ENCODE data around the gene RPAP3.

DNA sequence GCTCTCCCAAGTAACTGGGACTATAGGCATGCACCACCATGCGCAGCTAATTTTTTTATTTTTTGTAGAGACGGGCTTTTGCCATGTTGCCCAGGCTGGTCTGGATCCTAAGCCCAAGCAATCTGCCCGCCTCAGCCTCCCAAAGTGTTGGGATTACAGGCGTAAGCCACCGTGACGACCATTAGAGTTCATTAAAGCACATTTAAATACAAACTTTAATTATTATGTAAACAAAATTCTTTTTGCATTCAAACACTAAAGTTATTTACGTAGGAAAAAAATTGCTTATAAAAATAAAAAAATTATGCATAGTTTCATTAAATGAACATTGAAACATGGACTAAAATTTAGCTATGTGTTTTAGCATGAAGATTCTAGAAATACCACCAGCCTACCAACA is 7.2 kb downstream of the RPAP3 start:
- TF ChIP-seq, protein P1, sequence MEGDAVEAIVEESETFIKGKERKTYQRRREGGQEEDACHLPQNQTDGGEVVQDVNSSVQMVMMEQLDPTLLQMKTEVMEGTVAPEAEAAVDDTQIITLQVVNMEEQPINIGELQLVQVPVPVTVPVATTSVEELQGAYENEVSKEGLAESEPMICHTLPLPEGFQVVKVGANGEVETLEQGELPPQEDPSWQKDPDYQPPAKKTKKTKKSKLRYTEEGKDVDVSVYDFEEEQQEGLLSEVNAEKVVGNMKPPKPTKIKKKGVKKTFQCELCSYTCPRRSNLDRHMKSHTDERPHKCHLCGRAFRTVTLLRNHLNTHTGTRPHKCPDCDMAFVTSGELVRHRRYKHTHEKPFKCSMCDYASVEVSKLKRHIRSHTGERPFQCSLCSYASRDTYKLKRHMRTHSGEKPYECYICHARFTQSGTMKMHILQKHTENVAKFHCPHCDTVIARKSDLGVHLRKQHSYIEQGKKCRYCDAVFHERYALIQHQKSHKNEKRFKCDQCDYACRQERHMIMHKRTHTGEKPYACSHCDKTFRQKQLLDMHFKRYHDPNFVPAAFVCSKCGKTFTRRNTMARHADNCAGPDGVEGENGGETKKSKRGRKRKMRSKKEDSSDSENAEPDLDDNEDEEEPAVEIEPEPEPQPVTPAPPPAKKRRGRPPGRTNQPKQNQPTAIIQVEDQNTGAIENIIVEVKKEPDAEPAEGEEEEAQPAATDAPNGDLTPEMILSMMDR (IDR thresholded peaks at IDR 0.05) = no peak
- no peak for TF ChIP-seq POLR2A (IDR thresholded peaks at IDR 0.05)

Measured in body of pancreas (tissue), 4 donors.